ENCODE data around the gene PNCK.

Gene PNCK

GRCh38 chrX:153640736-153641575, 32.7 kb downstream of the PNCK start:
- DNase-seq: no peak

- no peak for DNase-seq
These were observed 33.4 kb downstream of the PNCK start for GRCh38 chrX:153640045-153640686.

DNA sequence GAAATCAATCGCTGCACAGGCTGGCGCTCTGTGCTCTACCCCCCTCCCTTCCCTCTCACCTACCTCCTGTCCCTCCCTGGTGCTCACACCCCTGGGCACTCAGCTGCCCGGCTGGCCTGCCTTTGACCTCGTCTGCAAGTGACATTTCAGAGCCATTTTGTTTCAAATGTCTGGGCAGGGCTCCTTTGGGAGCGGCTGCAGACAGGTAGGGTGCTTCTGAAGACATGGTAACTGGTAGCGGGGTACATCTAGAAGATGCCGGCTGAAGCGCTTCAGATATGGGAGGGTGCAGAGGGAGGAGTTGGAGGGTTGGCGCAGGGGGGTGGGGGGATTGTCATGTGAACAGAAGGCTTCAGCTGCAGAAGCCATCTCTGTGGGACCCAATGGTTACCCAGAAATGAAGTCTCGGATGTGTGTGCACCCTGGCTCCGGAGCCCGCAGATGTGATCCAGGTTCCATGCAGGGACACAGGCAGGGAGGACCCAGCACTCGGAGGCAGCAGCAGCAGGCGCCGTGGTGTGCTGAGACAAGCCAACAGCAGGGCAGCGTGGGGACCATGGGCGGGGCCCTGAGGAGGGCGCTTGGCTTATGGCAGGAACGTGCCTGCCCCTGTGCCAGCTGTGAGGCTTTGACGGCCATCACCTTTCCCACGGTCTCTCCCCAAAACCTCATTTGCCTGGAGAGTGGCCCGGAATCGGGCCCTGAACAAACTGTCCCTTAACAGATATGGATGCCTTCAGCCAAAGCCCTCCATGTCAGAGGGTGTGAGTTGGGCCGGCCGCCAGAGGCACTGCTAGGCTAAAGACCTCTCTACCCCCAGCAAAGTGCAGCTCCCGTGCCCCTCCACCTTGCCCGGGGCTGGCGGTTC, 34.2 kb downstream of the PNCK start:
- no peak for DNase-seq

- no peak for DNase-seq
These were observed 35.0 kb downstream of the PNCK start for GRCh38 chrX:153638436-153639176.

- DNase-seq: no peak
These were observed 35.6 kb downstream of the PNCK start for GRCh38 chrX:153638041-153638371.

DNA sequence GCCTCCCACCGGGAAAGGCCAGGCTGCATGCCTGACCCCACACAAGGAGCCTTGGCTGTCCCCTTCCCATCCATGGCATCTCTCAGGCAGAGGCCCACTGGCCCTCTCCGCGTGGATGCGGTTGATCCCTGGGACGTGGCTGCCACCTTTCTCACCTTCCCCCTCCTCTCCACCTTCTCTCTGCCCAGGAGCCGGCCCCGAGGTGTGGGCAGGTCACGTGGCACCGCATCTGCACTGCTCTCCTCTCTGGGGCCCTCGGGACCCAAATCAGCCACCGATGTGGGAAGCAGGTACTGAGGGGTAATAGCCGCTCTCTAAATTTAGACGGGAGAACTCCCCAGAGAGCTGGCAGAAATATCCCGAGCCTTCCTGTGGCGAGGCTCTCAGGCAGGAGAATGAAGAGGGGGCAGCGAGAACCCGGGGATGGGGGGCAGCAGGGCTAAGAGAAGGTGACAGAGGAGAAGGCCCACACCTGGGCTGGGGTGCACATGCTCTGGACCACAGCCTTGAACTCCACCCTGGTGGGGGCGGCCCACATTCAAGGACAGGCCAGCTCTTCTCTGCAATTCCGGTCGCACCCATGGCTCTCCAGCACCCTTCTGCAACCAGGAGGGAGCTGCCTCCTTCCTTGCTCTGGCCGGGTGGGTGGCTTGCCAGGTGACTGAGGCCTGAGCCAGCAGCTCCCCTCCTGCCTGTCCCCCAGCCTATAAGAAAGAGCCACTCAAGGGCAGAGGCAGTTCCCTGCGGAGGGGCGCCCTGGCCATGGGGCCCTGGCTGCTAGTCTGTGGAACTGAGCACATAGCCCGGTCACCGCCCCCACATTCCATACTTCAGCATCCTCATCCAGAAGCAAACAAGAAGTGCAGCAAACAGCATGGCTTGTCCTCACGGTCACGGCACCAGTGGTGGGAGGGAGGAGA, 36.2 kb downstream of the PNCK start:
- no peak for DNase-seq

DNA sequence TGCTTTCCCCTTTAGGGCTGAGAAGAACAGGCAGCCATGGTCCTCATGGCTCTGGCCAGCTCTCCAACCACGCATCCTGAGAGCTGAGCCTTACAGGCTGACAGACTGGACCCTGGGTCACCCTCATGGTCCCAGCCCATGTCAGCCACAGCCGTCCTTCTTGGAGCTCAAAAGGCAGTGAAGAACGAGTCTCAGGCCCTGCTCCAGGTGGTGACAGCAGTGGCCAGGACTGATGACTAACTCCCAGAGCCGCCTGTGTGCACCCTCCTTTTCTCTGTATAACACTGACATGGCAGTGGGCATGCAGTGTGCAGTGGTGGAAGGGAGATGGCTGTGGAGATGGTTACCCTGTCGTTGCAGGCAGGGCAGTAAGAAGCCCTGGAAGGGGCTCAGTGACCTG, 36.9 kb downstream of the PNCK start:
- no peak for DNase-seq

- no peak for DNase-seq
These were observed 37.6 kb downstream of the PNCK start for GRCh38 chrX:153635788-153636668.

GRCh38 chrX:153635388-153635787, 38.2 kb downstream of the PNCK start:
- DNase-seq: no peak

GRCh38 chrX:153634832-153635231, 38.8 kb downstream of the PNCK start:
- DNase-seq: no peak

DNA sequence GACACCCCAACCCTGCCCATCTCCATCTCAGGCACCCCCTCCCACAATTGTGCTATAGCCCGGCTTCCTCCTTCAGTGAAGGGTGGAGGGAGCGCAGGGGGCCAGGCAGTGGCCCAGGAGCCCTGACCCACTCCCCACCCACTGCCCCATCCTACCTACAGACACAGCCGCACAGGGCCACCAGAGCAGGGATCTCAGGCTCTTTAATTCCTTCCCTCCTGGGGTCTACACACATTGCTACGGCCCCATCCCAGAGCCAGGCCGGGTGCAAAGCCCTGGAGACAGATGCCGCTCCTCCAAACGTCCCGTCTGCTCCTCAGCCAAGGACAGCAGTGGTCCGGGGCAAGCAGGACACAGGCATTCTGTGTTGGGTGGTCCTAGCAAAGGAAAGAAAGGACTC, 39.4 kb downstream of the PNCK start:
- no peak for DNase-seq

GRCh38 chrX:153633607-153634180, 39.9 kb downstream of the PNCK start:
- DNase-seq: no peak

DNA sequence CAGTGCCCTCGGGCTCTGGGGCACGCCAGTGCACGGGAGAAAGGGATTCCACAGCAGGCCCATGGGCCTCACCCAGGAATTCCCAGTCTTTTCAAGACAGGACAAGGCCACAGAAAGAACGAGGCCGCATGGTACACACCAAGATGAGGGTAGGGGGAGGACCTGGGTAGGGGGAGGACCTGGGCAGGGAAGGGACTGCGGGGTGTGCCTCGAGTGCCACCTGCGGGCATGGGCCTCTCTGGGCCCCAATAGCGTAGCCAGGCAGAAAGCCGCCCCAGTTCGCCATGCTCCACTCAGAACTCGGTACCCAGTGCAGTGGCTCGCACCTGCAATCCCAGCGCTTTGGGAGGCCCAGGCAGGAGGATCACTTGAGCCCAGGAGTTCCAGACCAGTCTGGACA, 40.6 kb downstream of the PNCK start:
- DNase-seq: no peak

GRCh38 chrX:153632595-153632946, 41.0 kb downstream of the PNCK start:
- DNase-seq: no peak

DNA sequence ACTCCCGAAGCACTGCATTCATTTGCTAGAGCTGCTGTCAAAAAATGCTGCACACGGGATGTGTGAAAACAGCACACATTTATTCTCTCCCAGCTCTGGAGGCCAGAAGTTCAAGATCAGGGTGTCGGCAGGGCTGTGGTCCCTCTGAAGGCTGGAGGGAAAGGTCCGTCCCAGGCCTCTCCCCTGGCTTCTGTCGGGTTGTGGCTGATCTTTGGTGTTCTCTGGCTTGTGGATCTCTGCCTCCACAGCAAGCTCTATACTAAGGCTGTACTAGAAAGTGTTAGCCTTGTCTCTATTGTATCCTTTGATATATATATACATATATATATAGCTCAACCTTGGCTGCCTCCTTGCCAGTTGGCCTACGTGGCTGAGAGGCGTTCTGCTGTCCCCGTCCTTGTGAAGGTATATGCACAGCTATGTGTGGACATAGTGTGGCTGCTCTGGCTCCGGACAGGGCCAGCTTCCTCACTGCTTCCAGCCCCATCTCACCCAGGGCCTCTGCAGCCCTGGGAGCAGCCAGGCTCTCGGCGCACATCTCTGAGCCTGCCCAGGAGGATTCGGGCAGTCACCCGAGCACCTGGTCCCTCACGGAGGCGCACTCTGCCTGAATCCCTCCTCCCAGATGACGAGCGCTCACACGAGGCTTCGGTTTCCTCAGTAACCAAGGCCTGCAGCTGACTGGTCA, 41.6 kb downstream of the PNCK start:
- no peak for DNase-seq

- no peak for DNase-seq
These were observed 42.3 kb downstream of the PNCK start for GRCh38 chrX:153631346-153631745.

GRCh38 chrX:153628665-153629064, 44.9 kb downstream of the PNCK start:
- no peak for DNase-seq

GRCh38 chrX:153628129-153628528, 45.5 kb downstream of the PNCK start:
- no peak for DNase-seq

DNA sequence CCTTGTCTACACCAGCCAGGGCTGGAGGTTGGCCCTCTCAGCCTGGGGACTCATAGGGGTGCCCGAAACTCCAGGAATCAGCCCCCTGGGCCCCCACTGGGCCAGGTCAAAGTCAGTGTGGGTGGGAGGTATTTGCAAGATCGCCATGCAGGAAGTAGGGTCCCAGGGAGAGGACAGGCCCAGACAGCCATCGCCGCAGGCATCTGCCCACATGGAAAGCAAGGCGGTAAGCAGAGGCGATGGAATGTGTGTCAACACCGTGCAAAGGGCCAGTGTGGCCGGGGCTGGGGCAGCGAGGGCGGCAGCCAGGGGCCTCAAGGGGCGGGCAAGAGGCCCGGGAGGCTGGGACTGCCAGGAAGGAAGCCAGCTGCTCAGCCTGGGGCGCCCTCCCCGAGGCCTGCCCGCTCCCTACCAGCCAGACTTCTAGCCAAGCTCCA, 45.9 kb downstream of the PNCK start:
- DNase-seq: no peak
